Effector memory CD4-positive, alpha-beta T cell (primary cell): ENCODE results near the gene RAP1A.

Experiments used
- DNase-seq, 3 donors: peaks; one replicate each; pipeline ENCODE4 v3.0.0-alpha.2; 2020
- H3K27ac ChIP-seq: 2 replicates; pipeline ENCODE4 v1.7.0; 2013; ENCODE audit warnings: mild to moderate bottlenecking, low read length, moderate library complexity; ENCODE audit not compliant: insufficient read depth, poor library complexity, severe bottlenecking
- H3K27me3 ChIP-seq: replicated peaks from 2 replicates; pipeline ENCODE4 v1.7.0; 2013; ENCODE audit warnings: mild to moderate bottlenecking, low read length; ENCODE audit not compliant: insufficient read depth, control insufficient read depth, poor library complexity, severe bottlenecking
- H3K36me3 ChIP-seq: 2 replicates; pipeline ENCODE4 v1.7.0; 2013; ENCODE audit warnings: mild to moderate bottlenecking, low read length, moderate library complexity; ENCODE audit not compliant: control insufficient read depth, insufficient read depth
- H3K4me1 ChIP-seq: 2 replicates; pipeline ENCODE4 v1.7.0; 2013; ENCODE audit warnings: low read length, mild to moderate bottlenecking; ENCODE audit not compliant: control insufficient read depth, insufficient read depth, poor library complexity, severe bottlenecking
- H3K4me3 ChIP-seq: 2 replicates; pipeline ENCODE4 v1.7.0; 2013; ENCODE audit warnings: low read length, low read depth, mild to moderate bottlenecking; ENCODE audit not compliant: insufficient read depth, poor library complexity, severe bottlenecking
- H3K9me3 ChIP-seq: 2 replicates; pipeline ENCODE4 v1.7.0; 2013; ENCODE audit warnings: mild to moderate bottlenecking, low read length, moderate library complexity; ENCODE audit not compliant: control insufficient read depth

The RAP1A gene

GRCh38 chr1:111720274-111720976 is 100.8 kb downstream of the RAP1A start:
- no peaks in the 10 kb centered on the region for H3K27me3 ChIP-seq
- no peak overlapping the region for H3K4me3 ChIP-seq
- H3K4me1 ChIP-seq = peaks cover 12% of the 10 kb centered on the region
- H3K9me3 ChIP-seq = no peaks in the 10 kb centered on the region
- peaks cover 10% of the 10 kb centered on the region for H3K36me3 ChIP-seq
- no peak overlapping the region for H3K27ac ChIP-seq
- DNase-seq = no peak

- Histone ChIP-seq H3K36me3 (peaks cover 5% of the 10 kb centered on the region), H3K9me3 (no peaks in the 10 kb centered on the region), H3K27me3 (no peaks in the 10 kb centered on the region), H3K4me3 (no peak overlapping the region), H3K27ac (no peak overlapping the region), H3K4me1 (peaks cover 12% of the 10 kb centered on the region)
- no peak for DNase-seq
Measured at GRCh38 chr1:111720977-111721786, 101.6 kb downstream of the RAP1A start.

GRCh38 chr1:111723091-111723806 is 103.7 kb downstream of the RAP1A start:
- peak in 2 of 3 donors; percentile 29 to 38 for DNase-seq

GRCh38 chr1:111723871-111724270 is 104.3 kb downstream of the RAP1A start:
- no peaks in the 10 kb centered on the region for H3K9me3 ChIP-seq
- no peaks in the 10 kb centered on the region for H3K36me3 ChIP-seq
- peak overlapping the region; percentile 46 for H3K27ac ChIP-seq
- no peak overlapping the region for H3K4me3 ChIP-seq
- no peaks in the 10 kb centered on the region for H3K27me3 ChIP-seq
- peaks cover 12% of the 10 kb centered on the region for H3K4me1 ChIP-seq
- no peak for DNase-seq

More at GRCh38 chr1:111723091-111723806, 103.7 kb downstream of the RAP1A start:
- H3K9me3 ChIP-seq = no peaks in the 10 kb centered on the region
- peaks cover 12% of the 10 kb centered on the region for H3K4me1 ChIP-seq
- H3K27me3 ChIP-seq = no peaks in the 10 kb centered on the region
- no peak overlapping the region for H3K4me3 ChIP-seq
- H3K27ac ChIP-seq = peak overlapping the region; percentile 46
- no peaks in the 10 kb centered on the region for H3K36me3 ChIP-seq

GRCh38 chr1:111725192-111725591 is 105.6 kb downstream of the RAP1A start:
- Histone ChIP-seq H3K36me3 (no peaks in the 10 kb centered on the region), H3K9me3 (no peaks in the 10 kb centered on the region), H3K4me3 (no peak overlapping the region), H3K27me3 (no peaks in the 10 kb centered on the region), H3K27ac (no peak overlapping the region), H3K4me1 (peaks cover 12% of the 10 kb centered on the region)
- DNase-seq = no peak

- H3K9me3 ChIP-seq = no peaks in the 10 kb centered on the region
- no peak overlapping the region for H3K27ac ChIP-seq
- no peak for DNase-seq
- H3K36me3 ChIP-seq = no peaks in the 10 kb centered on the region
- H3K27me3 ChIP-seq = no peaks in the 10 kb centered on the region
- H3K4me3 ChIP-seq = no peak overlapping the region
- peaks cover 12% of the 10 kb centered on the region for H3K4me1 ChIP-seq
Measured at GRCh38 chr1:111727056-111727455, 107.5 kb downstream of the RAP1A start.

- no peaks in the 10 kb centered on the region for H3K9me3 ChIP-seq
- no peaks in the 10 kb centered on the region for H3K4me1 ChIP-seq
- H3K4me3 ChIP-seq = no peak overlapping the region
- no peak overlapping the region for H3K27ac ChIP-seq
- H3K27me3 ChIP-seq = no peaks in the 10 kb centered on the region
- H3K36me3 ChIP-seq = no peaks in the 10 kb centered on the region
- DNase-seq = no peak
Measured at GRCh38 chr1:111729271-111729921, 109.8 kb downstream of the RAP1A start.

GRCh38 chr1:111729946-111730681 is 110.5 kb downstream of the RAP1A start:
- Histone ChIP-seq H3K4me1 (no peaks in the 10 kb centered on the region), H3K36me3 (no peaks in the 10 kb centered on the region), H3K27ac (no peak overlapping the region), H3K9me3 (no peaks in the 10 kb centered on the region), H3K4me3 (no peak overlapping the region), H3K27me3 (no peaks in the 10 kb centered on the region)
- DNase-seq = no peak

GRCh38 chr1:111730706-111731105 is 111.1 kb downstream of the RAP1A start:
- H3K9me3 ChIP-seq = no peaks in the 10 kb centered on the region
- no peaks in the 10 kb centered on the region for H3K36me3 ChIP-seq
- no peak overlapping the region for H3K4me3 ChIP-seq
- no peaks in the 10 kb centered on the region for H3K27me3 ChIP-seq
- DNase-seq = no peak
- H3K4me1 ChIP-seq = no peaks in the 10 kb centered on the region
- no peak overlapping the region for H3K27ac ChIP-seq
